DMS 273 treated with DMSO at 0.1 percent for 48 hours (cell line): Measurements from ENCODE around the gene ECE2.
A peak's percentile ranks its signal among the peaks of the same experiment; 100 is the strongest.

Experiments used
- DNase-seq: peaks from one replicate; lab custom pipeline; 2025; lab: John Stamatoyannopoulos, UW

ECE2 gene

DNA sequence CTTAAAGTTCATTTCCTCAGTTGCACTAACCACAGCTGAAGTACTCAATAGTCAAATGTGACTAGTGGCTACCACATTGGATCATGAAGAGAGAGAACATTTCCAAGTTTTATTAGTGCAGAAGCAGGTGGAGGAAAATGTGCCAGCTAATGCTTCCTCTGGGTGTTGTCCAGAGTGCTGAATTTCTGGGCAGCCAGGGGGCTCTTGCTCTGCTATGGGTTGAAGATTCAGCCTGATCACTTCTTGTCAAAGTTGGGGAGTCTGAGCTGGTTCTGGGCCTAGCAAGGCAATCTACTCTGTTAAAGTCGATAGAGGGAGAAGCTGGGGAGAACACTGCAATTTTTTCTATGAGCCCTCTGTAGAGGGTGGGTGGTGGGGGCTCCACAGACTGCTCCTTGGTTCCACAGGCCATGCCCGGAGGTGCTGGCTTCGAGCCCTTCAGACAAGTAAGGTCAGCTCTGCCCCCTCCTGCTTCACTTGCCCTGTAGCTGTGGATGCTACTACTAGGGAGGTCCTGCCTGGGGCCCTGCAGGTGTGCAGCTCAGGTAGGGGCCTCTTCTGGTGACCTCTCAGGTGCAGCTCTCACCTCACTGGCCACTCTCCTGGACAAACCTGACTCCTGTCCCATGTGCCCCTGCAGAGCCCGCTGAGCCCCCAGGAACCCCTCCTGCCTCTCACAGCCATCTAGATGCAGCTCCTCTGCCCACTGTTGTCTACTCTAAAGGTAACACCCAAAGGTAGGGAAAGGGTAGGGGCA is 35.3 kb upstream of the ECE2 start:
- DNase-seq: no peak

DNA sequence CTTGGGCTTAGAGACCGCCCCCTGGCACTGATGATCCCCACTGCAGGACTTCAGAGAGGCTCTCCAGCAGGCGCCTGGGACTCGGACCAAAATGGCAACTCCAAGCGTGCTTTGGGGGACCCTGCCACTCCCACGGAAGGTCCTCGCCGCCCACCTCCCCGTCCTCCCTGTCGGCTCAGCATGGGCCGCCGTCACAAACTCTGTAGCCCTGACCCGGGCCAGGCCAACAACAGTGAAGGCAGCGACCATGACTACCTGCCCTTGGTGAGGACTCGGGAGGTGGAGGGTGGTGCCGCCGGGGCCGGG is 34.7 kb upstream of the ECE2 start:
- no peak for DNase-seq

DNA sequence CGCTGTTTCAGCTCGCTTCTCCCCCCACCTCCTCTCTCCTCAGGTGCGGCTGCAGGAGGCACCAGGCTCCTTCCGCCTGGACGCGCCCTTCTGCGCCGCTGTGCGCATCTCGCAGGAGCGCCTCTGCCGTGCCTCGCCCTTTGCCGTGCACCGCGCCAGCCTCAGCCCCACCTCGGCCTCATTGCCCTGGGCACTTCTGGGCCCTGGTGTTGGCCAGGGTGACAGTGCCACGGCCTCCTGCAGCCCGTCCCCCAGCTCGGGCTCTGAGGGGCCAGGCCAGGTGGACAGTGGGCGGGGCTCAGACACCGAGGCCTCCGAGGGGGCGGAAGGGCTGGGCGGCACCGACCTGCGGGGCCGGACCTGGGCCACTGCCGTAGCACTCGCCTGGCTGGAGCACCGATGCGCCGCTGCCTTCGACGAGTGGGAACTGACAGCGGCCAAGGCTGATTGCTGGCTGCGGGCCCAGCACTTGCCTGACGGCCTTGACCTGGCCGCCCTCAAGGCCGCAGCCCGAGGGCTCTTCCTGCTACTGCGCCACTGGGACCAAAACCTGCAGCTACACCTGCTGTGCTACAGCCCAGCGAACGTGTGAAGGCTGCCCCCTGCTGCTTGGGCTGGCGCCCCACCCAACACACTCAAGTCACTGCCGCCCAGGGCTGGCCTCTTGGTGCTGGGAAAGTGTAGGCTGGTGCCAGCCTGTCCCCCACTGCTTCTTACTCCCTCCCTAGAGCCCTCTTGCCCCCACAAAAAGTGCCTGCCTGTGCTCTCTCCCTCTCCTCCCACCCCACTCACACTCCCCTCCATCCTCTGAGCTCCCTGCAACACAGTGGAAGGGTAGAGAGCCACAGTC is 34.1 kb upstream of the ECE2 start:
- DNase-seq: peak; percentile 29

GRCh38 chr3:184242297-184242685 is 33.5 kb upstream of the ECE2 start:
- no peak for DNase-seq

- peak; percentile 86 for DNase-seq
These were observed 27.1 kb upstream of the ECE2 start, which contains the start of gene ALG3 for GRCh38 chr3:184248454-184249411. ALG3 (minus strand) TSS chr3:184248962; CDS start chr3:184248940, 22 bp downstream.

DNA sequence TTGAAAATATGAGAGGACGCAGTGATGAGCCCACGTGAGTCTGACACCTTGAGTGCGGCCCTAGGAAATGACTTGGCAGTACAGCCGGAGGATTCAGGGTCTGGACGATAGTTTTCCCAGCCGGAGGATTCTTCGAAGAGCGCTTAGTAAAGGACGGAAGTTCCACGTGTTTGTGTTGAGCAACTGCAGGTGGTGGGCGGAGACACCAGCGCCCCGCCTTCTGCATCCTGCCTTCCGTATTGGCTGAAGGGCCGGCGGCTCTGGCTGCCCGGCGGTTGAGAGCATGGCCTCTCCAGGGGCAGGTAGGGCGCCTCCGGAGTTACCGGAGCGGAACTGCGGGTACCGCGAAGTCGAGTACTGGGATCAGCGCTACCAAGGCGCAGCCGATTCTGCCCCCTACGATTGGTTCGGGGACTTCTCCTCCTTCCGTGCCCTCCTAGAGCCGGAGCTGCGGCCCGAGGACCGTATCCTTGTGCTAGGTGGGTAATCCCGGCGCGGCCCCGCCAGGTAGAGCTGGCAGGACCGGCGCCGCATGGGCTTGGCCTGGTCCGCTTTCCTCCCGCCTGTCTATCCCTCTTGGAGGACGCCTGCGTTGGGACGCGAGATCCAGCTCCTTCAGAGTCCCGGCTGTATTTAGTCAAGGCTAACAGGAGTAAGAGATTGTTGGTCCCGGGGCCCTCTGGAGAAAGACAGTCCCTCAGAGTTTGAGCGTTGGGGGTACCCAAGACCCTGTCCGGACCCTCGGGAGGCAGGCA is 26.2 kb upstream of the ECE2 start, which contains the start of gene EEF1AKMT4:
Gene EEF1AKMT4 (plus strand): TSS at position 261 of the 755 bp plus-strand sequence. CDS start 23 bp downstream, at position 284.
- DNase-seq: peak; percentile 100

GRCh38 chr3:184250167-184250828 is 25.5 kb upstream of the ECE2 start:
- peak; percentile 91 for DNase-seq

GRCh38 chr3:184255291-184256039 is 20.4 kb upstream of the ECE2 start:
- DNase-seq: no peak

- no peak for DNase-seq
These were observed 18.5 kb upstream of the ECE2 start for GRCh38 chr3:184257083-184257915.

DNA sequence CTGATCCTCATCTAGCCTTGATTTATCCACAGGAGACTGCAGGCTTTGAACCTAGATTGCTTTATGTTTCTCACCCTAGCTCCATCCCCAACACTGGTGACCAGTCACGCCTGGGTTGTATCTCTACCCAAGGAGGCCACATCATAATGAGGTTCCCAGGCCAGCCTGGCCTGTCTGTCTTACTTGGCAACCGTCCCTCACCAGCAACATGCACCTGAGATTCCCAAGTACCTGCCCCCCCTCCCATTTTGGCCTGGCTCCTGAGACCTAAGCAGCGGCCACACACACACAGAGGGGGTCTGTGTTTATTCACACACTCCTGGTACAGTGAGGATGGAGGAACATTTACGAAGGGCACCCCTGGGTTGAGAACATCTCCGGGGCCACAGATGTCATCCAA is 16.9 kb upstream of the ECE2 start:
- DNase-seq: no peak

DNA sequence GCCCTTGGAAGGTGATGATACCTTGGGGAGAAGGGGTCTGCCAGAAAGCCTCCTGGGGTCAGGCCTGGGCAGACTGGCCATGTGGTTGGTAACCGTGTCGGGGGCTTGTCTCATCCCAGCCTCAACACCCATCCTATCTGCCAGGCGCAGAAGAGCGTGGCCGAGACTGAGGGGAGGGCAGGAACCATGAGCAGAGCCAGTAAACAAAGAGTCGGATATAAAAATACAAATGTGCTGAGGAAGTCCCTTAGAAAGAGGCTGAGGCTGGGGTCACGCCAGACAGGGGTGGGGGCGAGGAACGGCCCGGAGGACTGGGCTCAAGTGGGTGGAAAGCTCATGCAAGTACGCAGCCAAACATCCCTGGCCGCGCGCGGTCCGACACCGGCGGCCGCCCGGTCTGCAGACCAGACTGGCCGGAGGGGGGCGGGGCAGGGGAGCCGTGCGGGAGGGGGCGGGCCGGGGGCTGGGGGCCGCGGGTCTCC is 16.4 kb upstream of the ECE2 start:
- no peak for DNase-seq

DNA sequence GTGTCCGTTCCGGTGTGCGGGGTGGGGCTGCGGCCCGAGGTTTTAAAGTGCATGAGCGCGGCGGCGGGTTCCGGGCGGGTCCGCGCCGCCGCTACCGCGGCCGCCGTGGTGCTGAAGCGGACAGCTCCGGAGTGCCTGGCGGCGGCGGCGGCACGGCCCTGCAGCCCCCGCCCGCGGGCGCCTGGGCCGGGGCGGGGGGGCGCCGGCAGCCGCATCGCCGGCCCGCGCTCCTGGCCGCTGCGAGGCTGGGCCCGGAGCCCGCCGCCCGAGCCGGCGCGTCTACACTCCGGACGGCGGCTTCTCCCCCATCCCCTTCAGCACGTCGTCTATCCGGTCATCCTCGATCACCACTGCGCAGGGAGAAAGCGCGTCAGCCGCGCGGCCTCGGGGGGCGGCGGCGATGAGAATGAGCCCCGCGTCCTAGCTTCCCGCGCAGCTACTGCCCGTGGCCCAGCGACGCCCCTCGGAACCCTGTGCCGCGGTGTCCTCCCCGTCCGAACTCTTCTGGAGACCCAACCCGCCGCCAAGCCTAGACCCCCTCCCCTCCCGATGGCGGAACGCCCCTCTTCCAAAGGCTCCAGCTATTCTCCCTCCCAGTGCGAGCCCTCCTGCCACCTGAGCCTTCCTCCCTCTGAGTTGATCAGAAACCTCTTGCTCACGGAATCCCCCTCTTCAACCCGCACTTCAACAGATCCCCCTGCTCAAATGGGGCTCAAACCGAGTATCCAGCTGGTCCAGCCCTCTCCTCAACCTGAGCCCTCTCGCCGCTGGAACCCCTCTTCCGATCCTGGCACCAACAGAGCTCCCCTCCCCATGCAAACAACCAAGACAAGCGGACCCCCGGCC is 15.7 kb upstream of the ECE2 start:
- DNase-seq: no peak

DNA sequence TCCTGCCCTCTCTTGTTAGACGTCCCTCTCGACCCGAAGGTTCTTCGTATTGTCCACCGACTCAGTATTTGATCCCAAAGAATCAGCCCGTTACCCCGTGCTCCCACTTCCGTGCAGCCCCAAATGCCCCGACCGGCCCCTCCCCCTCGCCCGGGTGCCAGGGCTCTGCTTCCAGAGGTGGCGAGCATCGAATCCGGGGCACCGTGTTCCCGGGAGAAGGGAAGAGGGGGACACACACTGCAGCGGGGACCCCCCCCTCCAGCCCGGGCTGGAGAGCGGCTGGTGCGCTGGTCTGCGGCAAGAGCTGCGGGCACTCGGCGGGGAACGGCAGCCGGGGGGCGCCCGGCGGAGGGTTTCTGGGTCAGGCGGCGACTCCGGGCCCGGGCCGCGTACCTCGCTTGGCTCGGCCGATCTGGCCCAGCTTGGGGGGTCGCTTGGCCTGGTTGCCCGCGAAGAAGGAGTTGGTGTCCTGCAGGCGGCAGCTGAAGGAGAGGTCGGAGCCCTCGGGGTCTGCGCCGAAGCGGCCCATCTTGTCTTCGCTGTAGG is 15.0 kb upstream of the ECE2 start:
- DNase-seq: no peak

GRCh38 chr3:184261270-184261853 is 14.5 kb upstream of the ECE2 start, which contains the start of gene CAMK2N2:
CAMK2N2 (minus strand) TSS chr3:184261553; CDS start chr3:184261285, 268 bp downstream.
- peak; percentile 92 for DNase-seq

GRCh38 chr3:184261854-184262763 is 13.7 kb upstream of the ECE2 start:
- peak; percentile 86 for DNase-seq

- no peak for DNase-seq
These were observed 13.1 kb upstream of the ECE2 start for GRCh38 chr3:184262764-184263179.
